Muscle layer of colon (tissue), 2 donors: ENCODE measurements around the gene AQP7.

Experiments used
- H3K27ac ChIP-seq: one replicate; pipeline ENCODE4 v1.7.0; 2013; ENCODE audit warnings: low read depth, mild to moderate bottlenecking, low read length, moderate library complexity
- H3K27me3 ChIP-seq, 2 donors: one replicate each; pipeline ENCODE4 v1.7.0; 2013; ENCODE audit warnings: low read length in 2 of 2, mild to moderate bottlenecking in 2 of 2; ENCODE audit not compliant: insufficient read depth in 2 of 2, control insufficient read depth in 1 of 2
- H3K36me3 ChIP-seq: one replicate; pipeline ENCODE4 v1.7.0; 2013; ENCODE audit warnings: mild to moderate bottlenecking, low read length; ENCODE audit not compliant: insufficient read depth
- H3K4me1 ChIP-seq: one replicate; pipeline ENCODE4 v1.7.0; 2013; ENCODE audit warnings: mild to moderate bottlenecking, low read length; ENCODE audit not compliant: insufficient read depth
- H3K4me3 ChIP-seq, 2 donors: one replicate each; pipeline ENCODE4 v1.7.0; 2013; ENCODE audit warnings: low read length in 2 of 2, low read depth in 1 of 2, mild to moderate bottlenecking in 1 of 2, moderate library complexity in 1 of 2
- H3K9ac ChIP-seq: one replicate; pipeline ENCODE4 v1.7.0; 2013; ENCODE audit warnings: low read length
- H3K9me3 ChIP-seq: one replicate; pipeline ENCODE4 v1.7.0; 2013; ENCODE audit warnings: mild to moderate bottlenecking, low read length
- donor health status: abdominal sarcoma.
- donor health status: Adenocarcinoma of cecum.

Gene AQP7

GRCh38 chr9:33440609-33441008, 38.2 kb upstream of the AQP7 start:
- Histone ChIP-seq H3K36me3 (no peaks in the 10 kb centered on the region), H3K27me3 (peaks cover 0 to 3% of the 10 kb centered on the region in 2 donors), H3K27ac (no peak overlapping the region), H3K4me1 (no peaks in the 10 kb centered on the region), H3K9ac (no peak overlapping the region), H3K9me3 (no peaks in the 10 kb centered on the region), H3K4me3 (no peak overlapping the region)

GRCh38 chr9:33440204-33440603, 37.8 kb upstream of the AQP7 start:
- H3K4me1 ChIP-seq = no peaks in the 10 kb centered on the region

GRCh38 chr9:33439731-33440130, 37.4 kb upstream of the AQP7 start:
- H3K9ac ChIP-seq = no peak overlapping the region
- H3K9me3 ChIP-seq = no peaks in the 10 kb centered on the region
- H3K4me1 ChIP-seq = no peaks in the 10 kb centered on the region
- no peaks in the 10 kb centered on the region for H3K36me3 ChIP-seq
- H3K27ac ChIP-seq = no peak overlapping the region
- no peak overlapping the region for H3K4me3 ChIP-seq
- H3K27me3 ChIP-seq = peaks cover 0 to 3% of the 10 kb centered on the region in 2 donors

More at GRCh38 chr9:33440204-33440603, 37.8 kb upstream of the AQP7 start:
- no peak overlapping the region for H3K9ac ChIP-seq
- H3K4me3 ChIP-seq = no peak overlapping the region
- no peaks in the 10 kb centered on the region for H3K36me3 ChIP-seq
- peaks cover 0 to 3% of the 10 kb centered on the region in 2 donors for H3K27me3 ChIP-seq
- H3K27ac ChIP-seq = no peak overlapping the region
- H3K9me3 ChIP-seq = no peaks in the 10 kb centered on the region

- Histone ChIP-seq H3K4me1 (no peaks in the 10 kb centered on the region), H3K4me3 (no peak overlapping the region), H3K9ac (no peak overlapping the region), H3K27ac (no peak overlapping the region), H3K36me3 (no peaks in the 10 kb centered on the region), H3K9me3 (no peaks in the 10 kb centered on the region), H3K27me3 (peaks cover 0 to 3% of the 10 kb centered on the region in 2 donors)
These were observed 36.7 kb upstream of the AQP7 start for GRCh38 chr9:33438926-33439680.

GRCh38 chr9:33437898-33438297, 35.5 kb upstream of the AQP7 start:
- Histone ChIP-seq H3K27ac (no peak overlapping the region), H3K36me3 (no peaks in the 10 kb centered on the region), H3K27me3 (peaks cover 0 to 3% of the 10 kb centered on the region in 2 donors), H3K4me1 (no peaks in the 10 kb centered on the region), H3K9ac (no peak overlapping the region), H3K9me3 (no peaks in the 10 kb centered on the region), H3K4me3 (no peak overlapping the region)

GRCh38 chr9:33437205-33437604, 34.8 kb upstream of the AQP7 start:
- peaks cover 0 to 3% of the 10 kb centered on the region in 2 donors for H3K27me3 ChIP-seq
- H3K36me3 ChIP-seq = no peaks in the 10 kb centered on the region
- H3K9me3 ChIP-seq = no peaks in the 10 kb centered on the region
- H3K4me1 ChIP-seq = no peaks in the 10 kb centered on the region
- no peak overlapping the region for H3K27ac ChIP-seq
- no peak overlapping the region for H3K4me3 ChIP-seq
- H3K9ac ChIP-seq = no peak overlapping the region

GRCh38 chr9:33436445-33436844, 34.1 kb upstream of the AQP7 start:
- Histone ChIP-seq H3K27me3 (peaks cover 0 to 3% of the 10 kb centered on the region in 2 donors), H3K9ac (no peak overlapping the region), H3K4me3 (no peak overlapping the region), H3K4me1 (no peaks in the 10 kb centered on the region), H3K27ac (no peak overlapping the region), H3K36me3 (no peaks in the 10 kb centered on the region), H3K9me3 (no peaks in the 10 kb centered on the region)

GRCh38 chr9:33435821-33436277, 33.5 kb upstream of the AQP7 start:
- H3K4me3 ChIP-seq = no peak overlapping the region
- H3K4me1 ChIP-seq = no peaks in the 10 kb centered on the region
- H3K27ac ChIP-seq = no peak overlapping the region
- no peak overlapping the region for H3K9ac ChIP-seq
- peaks cover 0 to 3% of the 10 kb centered on the region in 2 donors for H3K27me3 ChIP-seq
- no peaks in the 10 kb centered on the region for H3K36me3 ChIP-seq
- H3K9me3 ChIP-seq = no peaks in the 10 kb centered on the region

GRCh38 chr9:33434317-33435105, 32.1 kb upstream of the AQP7 start:
- no peak overlapping the region for H3K4me3 ChIP-seq
- H3K9me3 ChIP-seq = no peaks in the 10 kb centered on the region
- H3K27ac ChIP-seq = no peak overlapping the region
- no peaks in the 10 kb centered on the region for H3K36me3 ChIP-seq
- H3K4me1 ChIP-seq = no peaks in the 10 kb centered on the region
- peaks cover 0 to 3% of the 10 kb centered on the region in 2 donors for H3K27me3 ChIP-seq
- no peak overlapping the region for H3K9ac ChIP-seq

GRCh38 chr9:33433871-33434270, 31.5 kb upstream of the AQP7 start:
- Histone ChIP-seq H3K9ac (no peak overlapping the region), H3K36me3 (no peaks in the 10 kb centered on the region), H3K9me3 (no peaks in the 10 kb centered on the region), H3K4me1 (no peaks in the 10 kb centered on the region), H3K4me3 (no peak overlapping the region), H3K27me3 (peaks cover 0 to 3% of the 10 kb centered on the region in 2 donors), H3K27ac (no peak overlapping the region)

GRCh38 chr9:33431420-33431819, 29.1 kb upstream of the AQP7 start:
- no peaks in the 10 kb centered on the region for H3K27me3 ChIP-seq
- H3K9ac ChIP-seq = no peak overlapping the region
- no peak overlapping the region for H3K27ac ChIP-seq
- no peaks in the 10 kb centered on the region for H3K36me3 ChIP-seq
- no peak overlapping the region for H3K4me3 ChIP-seq
- H3K9me3 ChIP-seq = no peaks in the 10 kb centered on the region
- H3K4me1 ChIP-seq = no peaks in the 10 kb centered on the region
